NCI-H2107 (cell line): Measurements from ENCODE around the gene H3-3A.

Experiments used
- DNase-seq: peaks from one replicate; lab custom pipeline; 2025; lab: John Stamatoyannopoulos, UW

The H3-3A gene

DNA sequence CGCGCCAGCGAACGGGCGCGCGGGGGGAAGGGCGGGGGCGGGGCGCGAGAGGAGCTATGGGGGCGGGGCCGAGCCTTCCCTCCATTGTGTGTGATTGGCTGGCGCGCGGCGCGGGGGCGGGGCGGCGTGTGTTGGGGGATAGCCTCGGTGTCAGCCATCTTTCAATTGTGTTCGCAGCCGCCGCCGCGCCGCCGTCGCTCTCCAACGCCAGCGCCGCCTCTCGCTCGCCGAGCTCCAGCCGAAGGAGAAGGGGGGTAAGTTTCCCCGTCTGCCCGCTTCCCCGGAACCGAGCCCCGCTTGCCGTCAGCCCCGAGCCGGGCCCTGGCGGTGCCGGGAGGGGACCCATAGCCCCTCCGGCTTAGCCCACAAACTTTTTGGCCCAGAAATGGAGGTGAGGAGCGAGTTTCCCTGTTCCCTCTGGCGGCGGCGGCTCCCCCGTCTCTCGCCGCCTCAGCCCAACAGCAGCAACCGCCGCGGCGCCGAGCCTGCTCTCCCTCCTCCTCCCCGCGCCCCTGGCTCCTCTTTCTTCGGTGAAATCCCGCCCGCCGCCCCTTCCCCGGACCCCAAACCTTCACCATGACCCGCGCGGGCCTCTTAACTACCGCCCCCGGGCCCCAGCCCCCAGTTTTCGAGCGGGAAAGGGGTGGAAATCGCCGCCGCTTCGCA, at the start of gene H3-3A:
TSS of gene H3-3A (plus strand) at position 159 of the 666 bp plus-strand sequence. CDS start 1,636 bp downstream, outside the sequence.
- DNase-seq, result peak; percentile 98

DNA sequence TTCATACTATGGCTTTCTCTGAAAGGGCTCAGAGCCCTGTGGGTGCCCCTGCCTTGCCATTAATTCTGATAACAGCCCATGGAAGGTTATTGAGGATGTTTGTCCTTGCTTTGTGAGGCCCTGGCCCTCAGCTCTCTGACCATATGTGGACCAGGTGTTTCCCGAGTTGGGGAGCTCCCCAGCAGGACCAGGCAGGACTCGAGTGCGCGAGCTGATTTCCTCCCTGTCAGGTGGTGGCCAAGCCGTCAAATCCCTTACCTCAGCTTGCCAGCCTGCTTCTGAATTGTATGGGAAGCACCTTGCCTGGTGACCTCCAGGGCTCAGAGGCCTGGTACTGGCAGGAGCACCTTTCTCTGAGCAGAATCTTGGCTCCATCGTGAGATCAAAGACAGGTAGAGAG, 45.4 kb upstream of the H3-3A start:
- no peak for DNase-seq

DNA sequence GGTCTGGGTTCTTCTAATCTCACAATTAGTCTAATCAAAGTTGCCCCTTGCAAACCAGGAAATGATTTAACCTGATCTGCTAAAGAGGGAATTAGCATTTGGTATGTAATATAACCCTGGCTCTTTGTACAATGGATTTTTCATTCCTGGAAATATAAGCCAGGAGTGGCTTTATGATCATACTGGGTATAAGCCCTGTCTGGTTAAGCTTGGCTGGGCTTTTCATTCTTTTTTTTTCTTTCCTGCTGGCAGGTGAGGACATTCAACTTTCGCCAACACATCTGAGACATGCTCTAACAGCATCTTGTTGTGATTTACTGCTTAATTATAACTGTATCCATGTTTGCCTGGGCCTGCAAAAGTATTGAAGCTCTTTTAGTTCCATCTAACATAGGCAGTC, 42.9 kb upstream of the H3-3A start:
- peak; percentile 82 for DNase-seq

GRCh38 chr1:226021401-226021800, 41.1 kb upstream of the H3-3A start:
- no peak for DNase-seq

DNA sequence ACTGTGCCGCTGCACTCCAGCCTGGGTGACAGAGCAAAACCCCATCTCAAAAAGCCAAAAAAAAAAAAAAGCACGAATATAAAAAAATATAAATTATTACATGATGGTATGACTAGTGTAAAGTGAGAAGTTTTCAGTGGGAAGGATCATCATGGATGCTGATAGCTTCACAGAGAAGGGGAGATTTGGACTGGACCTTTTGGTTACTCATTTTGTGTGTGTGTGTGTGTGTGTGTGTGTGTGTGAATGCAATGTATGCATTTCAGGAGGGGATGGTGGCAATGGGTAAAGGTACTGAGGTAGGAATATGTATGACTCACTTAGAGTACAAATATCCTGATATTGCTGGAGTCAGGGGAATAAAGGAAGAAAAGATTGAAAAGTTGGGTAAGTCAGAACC, 40.7 kb upstream of the H3-3A start:
- DNase-seq, result no peak

DNA sequence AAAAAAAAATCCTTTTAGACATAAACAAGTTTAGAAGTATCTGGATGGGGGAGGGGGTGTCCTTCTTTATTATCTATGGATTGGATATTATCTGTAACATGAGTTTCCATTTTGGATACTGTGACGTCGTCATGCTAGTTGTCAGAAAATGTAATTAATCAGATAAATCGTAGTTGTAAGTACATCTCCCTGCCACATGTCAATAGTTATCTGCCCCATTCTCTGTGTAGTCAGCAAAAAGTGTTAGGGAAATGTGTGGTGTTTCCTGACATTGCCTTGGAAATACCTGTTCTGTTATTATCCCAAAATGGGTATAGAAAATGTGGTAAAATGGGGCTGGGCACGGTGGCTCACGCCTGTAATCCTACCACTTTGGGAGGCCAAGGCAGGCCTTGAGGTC, 38.8 kb upstream of the H3-3A start:
- no peak for DNase-seq

- no peak for DNase-seq
Observed at GRCh38 chr1:226026833-226027232, 35.7 kb upstream of the H3-3A start.

DNA sequence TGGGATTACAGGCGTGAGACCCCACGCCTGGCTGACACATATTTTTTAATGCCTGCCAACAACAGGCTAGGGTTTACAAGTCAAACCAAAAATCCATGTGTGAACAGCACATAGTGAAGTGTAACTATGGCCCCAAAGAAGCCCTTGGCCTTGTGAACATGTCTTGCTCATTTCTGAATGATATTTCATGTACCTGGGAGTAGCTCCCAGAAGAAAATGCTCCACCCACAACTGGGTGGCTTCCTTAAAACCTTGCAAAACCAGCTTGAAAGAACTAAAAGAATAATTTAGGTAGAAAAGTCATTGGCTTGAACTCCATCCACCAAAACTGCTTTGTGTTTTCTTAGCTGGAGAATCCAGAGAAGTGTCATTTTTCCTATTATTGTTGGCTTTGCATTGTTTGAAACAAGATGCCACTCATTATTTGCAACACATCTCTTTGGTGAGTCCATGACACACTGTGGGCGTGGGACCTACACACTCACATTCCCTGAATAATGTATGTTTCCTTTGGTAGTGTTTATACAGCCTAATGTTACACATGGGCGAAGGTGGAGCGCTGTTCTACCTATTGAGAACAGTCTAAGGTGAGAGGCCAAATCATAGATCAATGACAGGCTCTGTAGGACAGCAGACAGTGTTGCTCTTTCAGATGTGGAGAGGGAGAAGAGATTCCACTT, 34.8 kb upstream of the H3-3A start:
- no peak for DNase-seq

- no peak for DNase-seq
Observed at GRCh38 chr1:226029093-226029496, 33.4 kb upstream of the H3-3A start.

- no peak for DNase-seq
Observed at GRCh38 chr1:226029568-226030225, 32.8 kb upstream of the H3-3A start.

- DNase-seq, result no peak
Observed at GRCh38 chr1:226033582-226033981, 28.9 kb upstream of the H3-3A start.

GRCh38 chr1:226033991-226034390, 28.5 kb upstream of the H3-3A start:
- no peak for DNase-seq

DNA sequence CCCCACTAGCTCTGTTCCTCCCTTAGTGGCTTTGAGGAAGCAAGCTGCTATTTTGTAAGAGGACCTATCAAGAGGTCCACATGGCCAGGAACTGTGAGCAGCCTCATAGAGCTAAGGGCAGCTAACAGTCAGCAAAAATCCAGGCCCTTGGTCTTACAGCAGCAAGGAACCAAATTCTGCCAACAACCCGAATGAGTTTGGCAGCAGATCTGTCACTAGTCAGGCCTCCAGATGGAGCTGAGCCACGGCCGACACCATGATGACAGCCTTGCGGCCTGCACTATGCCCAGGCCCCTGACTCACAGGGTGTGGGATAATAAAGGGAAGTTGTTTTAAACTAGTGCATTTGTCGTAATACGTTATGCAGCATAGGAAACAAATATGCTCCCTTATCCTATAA, 28.0 kb upstream of the H3-3A start:
- no peak for DNase-seq

- no peak for DNase-seq
Observed at GRCh38 chr1:226035915-226036314, 26.6 kb upstream of the H3-3A start.

GRCh38 chr1:226038661-226039060, 23.9 kb upstream of the H3-3A start:
- DNase-seq, result no peak

GRCh38 chr1:226041419-226041818, 21.1 kb upstream of the H3-3A start:
- no peak for DNase-seq

GRCh38 chr1:226044514-226045101, 17.9 kb upstream of the H3-3A start:
- DNase-seq, result no peak

DNA sequence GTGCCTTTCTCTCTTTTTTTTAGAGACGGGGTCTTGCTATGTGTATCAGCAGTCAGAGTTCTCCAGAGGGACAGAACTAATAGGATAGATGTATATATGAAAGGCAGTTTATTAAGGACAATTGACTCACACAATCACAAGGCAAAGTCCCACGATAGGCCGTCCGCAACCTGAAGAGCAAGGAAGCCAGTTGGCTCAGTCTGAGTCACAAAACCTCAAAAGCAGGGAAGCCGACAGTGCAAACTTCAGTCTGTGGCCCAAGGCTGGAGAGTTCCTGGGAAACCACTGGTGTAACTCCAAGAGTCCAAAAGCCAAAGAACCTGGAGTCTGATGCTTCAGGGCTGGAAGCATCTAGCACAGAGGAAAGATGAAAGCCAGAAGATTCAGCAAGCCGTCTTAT, 16.3 kb upstream of the H3-3A start:
- no peak for DNase-seq

- no peak for DNase-seq
Observed at GRCh38 chr1:226047495-226047894, 15.0 kb upstream of the H3-3A start.

- DNase-seq, result no peak
Observed at GRCh38 chr1:226048886-226049285, 13.6 kb upstream of the H3-3A start.

GRCh38 chr1:226050133-226050532, 12.4 kb upstream of the H3-3A start:
- DNase-seq, result no peak

- DNase-seq, result no peak
Observed at GRCh38 chr1:226051365-226051764, 11.2 kb upstream of the H3-3A start.

DNA sequence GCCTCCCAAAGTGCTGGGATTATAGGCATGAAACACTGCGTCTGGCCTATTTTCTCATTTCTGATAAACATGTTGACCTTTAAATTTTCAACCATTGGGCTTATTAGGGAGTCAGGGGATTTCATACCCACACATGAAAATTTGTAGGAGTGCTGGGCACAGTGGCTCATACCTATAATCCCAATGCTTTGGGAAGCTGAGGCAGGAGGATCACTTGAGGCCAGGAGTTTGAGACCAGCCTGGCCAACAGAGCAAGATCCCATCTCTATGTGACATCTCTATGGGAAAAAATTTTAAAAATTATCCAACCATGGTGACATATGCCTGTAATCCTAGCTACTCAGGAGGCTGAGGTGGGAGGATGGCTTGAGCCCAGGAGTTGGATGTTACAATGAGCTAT, 10.5 kb upstream of the H3-3A start:
- DNase-seq, result no peak
